ENCODE data around the gene PAK1IP1.

The PAK1IP1 gene

GRCh38 chr6:10721850-10722569 lies 27.2 kb downstream of the PAK1IP1 start:
- H3K27ac ChIP-seq (ENCODE audit: low read depth, low read length) = peak overlapping the region; percentile 64
- H3K4me1 ChIP-seq (ENCODE audit: control insufficient read depth, low read length) = peaks cover 38% of the 10 kb centered on the region
- no peak for TF ChIP-seq EZH2phosphoT487 (IDR thresholded peaks at IDR 0.05; ENCODE audit: borderline replicate concordance, low read length)
- H3K36me3 ChIP-seq (ENCODE audit: control insufficient read depth, low read length) = peaks cover 23% of the 10 kb centered on the region
- no peaks in the 10 kb centered on the region for H3K27me3 ChIP-seq (ENCODE audit: control insufficient read depth, low read length)
- no peaks in the 10 kb centered on the region for H4K20me1 ChIP-seq (ENCODE audit: control insufficient read depth, insufficient read depth, low read depth, low read length)
- peak overlapping the region; percentile 83 for H3K4me2 ChIP-seq (ENCODE audit: low read length)
- H3K4me3 ChIP-seq (ENCODE audit: low read length) = peak overlapping the region; percentile 87
- peaks cover 12% of the 10 kb centered on the region for H3F3A ChIP-seq (ENCODE audit: control insufficient read depth, insufficient read depth)
- no peaks in the 10 kb centered on the region for H3K9me2 ChIP-seq (replicated peaks; ENCODE audit: control insufficient read depth, low read length)
- H3K79me2 ChIP-seq (ENCODE audit: control insufficient read depth, low read length) = peaks cover 29% of the 10 kb centered on the region
- H3K9me3 ChIP-seq (ENCODE audit: control insufficient read depth, insufficient read depth, low read length) = peaks cover 27% of the 10 kb centered on the region

GRCh38 chr6:10722570-10722819 lies 27.7 kb downstream of the PAK1IP1 start:
- H4K20me1 ChIP-seq (ENCODE audit: control insufficient read depth, insufficient read depth, low read depth, low read length) = no peaks in the 10 kb centered on the region
- H3K79me2 ChIP-seq (ENCODE audit: control insufficient read depth, low read length) = peaks cover 29% of the 10 kb centered on the region
- H3K4me2 ChIP-seq (ENCODE audit: low read length) = peak overlapping the region; percentile 83
- H3K9me2 ChIP-seq (replicated peaks; ENCODE audit: control insufficient read depth, low read length) = no peaks in the 10 kb centered on the region
- peaks cover 9% of the 10 kb centered on the region for H3F3A ChIP-seq (ENCODE audit: control insufficient read depth, insufficient read depth)
- H3K27me3 ChIP-seq (ENCODE audit: control insufficient read depth, low read length) = no peaks in the 10 kb centered on the region
- peaks cover 27% of the 10 kb centered on the region for H3K9me3 ChIP-seq (ENCODE audit: control insufficient read depth, insufficient read depth, low read length)
- TF ChIP-seq, protein P1, sequence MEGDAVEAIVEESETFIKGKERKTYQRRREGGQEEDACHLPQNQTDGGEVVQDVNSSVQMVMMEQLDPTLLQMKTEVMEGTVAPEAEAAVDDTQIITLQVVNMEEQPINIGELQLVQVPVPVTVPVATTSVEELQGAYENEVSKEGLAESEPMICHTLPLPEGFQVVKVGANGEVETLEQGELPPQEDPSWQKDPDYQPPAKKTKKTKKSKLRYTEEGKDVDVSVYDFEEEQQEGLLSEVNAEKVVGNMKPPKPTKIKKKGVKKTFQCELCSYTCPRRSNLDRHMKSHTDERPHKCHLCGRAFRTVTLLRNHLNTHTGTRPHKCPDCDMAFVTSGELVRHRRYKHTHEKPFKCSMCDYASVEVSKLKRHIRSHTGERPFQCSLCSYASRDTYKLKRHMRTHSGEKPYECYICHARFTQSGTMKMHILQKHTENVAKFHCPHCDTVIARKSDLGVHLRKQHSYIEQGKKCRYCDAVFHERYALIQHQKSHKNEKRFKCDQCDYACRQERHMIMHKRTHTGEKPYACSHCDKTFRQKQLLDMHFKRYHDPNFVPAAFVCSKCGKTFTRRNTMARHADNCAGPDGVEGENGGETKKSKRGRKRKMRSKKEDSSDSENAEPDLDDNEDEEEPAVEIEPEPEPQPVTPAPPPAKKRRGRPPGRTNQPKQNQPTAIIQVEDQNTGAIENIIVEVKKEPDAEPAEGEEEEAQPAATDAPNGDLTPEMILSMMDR (IDR thresholded peaks at IDR 0.05; ENCODE audit: low read depth, low read length, poor library complexity, severe bottlenecking) = no peak
- TF ChIP-seq EZH2phosphoT487 (IDR thresholded peaks at IDR 0.05; ENCODE audit: borderline replicate concordance, low read length) = no peak
- H3K27ac ChIP-seq (ENCODE audit: low read depth, low read length) = peak overlapping the region; percentile 64
- peak overlapping the region; percentile 87 for H3K4me3 ChIP-seq (ENCODE audit: low read length)
- H3K36me3 ChIP-seq (ENCODE audit: control insufficient read depth, low read length) = peaks cover 23% of the 10 kb centered on the region
- peaks cover 38% of the 10 kb centered on the region for H3K4me1 ChIP-seq (ENCODE audit: control insufficient read depth, low read length)

DNA sequence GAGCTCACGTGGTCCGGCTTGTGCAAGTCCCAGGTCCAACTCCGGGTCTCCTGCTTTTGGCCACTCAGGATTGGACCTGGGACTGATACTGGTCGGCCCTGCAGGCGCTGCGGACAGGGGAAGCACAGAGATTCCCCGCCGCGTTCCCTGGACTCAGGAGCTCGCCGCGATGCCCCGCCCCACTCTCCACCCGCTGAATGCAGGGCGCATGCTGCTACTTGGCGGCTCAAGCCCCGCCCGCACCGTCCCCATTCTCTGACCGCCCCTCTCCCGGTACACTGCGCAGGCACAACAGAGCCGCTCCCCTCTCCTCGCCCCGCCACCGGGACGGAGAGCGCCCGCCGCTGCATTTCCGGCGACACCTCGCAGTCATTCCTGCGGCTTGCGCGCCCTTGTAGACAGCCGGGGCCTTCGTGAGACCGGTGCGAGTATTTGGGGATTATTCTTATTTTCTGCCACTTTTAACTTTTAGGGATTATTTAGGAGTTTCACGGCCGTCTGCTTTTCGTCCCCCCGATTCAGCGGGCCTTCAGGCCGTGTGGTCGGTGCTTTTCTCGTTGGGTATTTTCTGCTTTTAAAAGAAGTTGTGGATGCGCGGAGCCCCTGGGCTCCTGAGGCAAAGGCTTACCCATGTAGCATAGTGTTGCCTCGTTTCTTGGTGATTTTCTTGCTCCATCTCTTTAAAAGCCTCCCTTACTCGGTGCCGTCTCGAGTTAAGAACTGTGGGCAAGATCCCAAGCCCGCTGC lies 28.2 kb downstream of the PAK1IP1 start, which contains the start of gene TMEM14C:
TSS of gene TMEM14C (plus strand) at position 251 of the 747 bp plus-strand sequence. CDS start 1,544 bp downstream, outside the sequence.
- no peak for TF ChIP-seq EZH2phosphoT487 (IDR thresholded peaks at IDR 0.05; ENCODE audit: borderline replicate concordance, low read length)
- TF ChIP-seq, protein P1 (IDR thresholded peaks at IDR 0.05; ENCODE audit: low read depth, low read length, poor library complexity, severe bottlenecking) = no peak

GRCh38 chr6:10723567-10723881 lies 28.8 kb downstream of the PAK1IP1 start:
- Histone ChIP-seq H3K79me2 (ENCODE audit: control insufficient read depth, low read length) (peaks cover 29% of the 10 kb centered on the region), H3K36me3 (ENCODE audit: control insufficient read depth, low read length) (peaks cover 23% of the 10 kb centered on the region), H3K4me2 (ENCODE audit: low read length) (peak overlapping the region; percentile 83), H3K27ac (ENCODE audit: low read depth, low read length) (peak overlapping the region; percentile 64), H4K20me1 (ENCODE audit: control insufficient read depth, insufficient read depth, low read depth, low read length) (no peaks in the 10 kb centered on the region), H3K4me3 (ENCODE audit: low read length) (peak overlapping the region; percentile 87), H3K9me3 (ENCODE audit: control insufficient read depth, insufficient read depth, low read length) (peaks cover 17% of the 10 kb centered on the region), H3K9me2 (replicated peaks; ENCODE audit: control insufficient read depth, low read length) (no peaks in the 10 kb centered on the region), H3K27me3 (ENCODE audit: control insufficient read depth, low read length) (no peaks in the 10 kb centered on the region), H3F3A (ENCODE audit: control insufficient read depth, insufficient read depth) (peaks cover 9% of the 10 kb centered on the region), H3K4me1 (ENCODE audit: control insufficient read depth, low read length) (peaks cover 38% of the 10 kb centered on the region)
- no peak for TF ChIP-seq EZH2phosphoT487 (IDR thresholded peaks at IDR 0.05; ENCODE audit: borderline replicate concordance, low read length)
- TF ChIP-seq, protein P1 (IDR thresholded peaks at IDR 0.05; ENCODE audit: low read depth, low read length, poor library complexity, severe bottlenecking) = no peak

More for the DNA sequence above, 28.2 kb downstream of the PAK1IP1 start, which contains the start of gene TMEM14C:
- Histone ChIP-seq H3K27me3 (ENCODE audit: control insufficient read depth, low read length) (no peaks in the 10 kb centered on the region), H3K4me3 (ENCODE audit: low read length) (peak within 1 kb of the TSS; percentile 87), H4K20me1 (ENCODE audit: control insufficient read depth, insufficient read depth, low read depth, low read length) (no peaks in the 10 kb centered on the region), H3K9me3 (ENCODE audit: control insufficient read depth, insufficient read depth, low read length) (peaks cover 23% of the 10 kb centered on the region), H3F3A (ENCODE audit: control insufficient read depth, insufficient read depth) (peaks cover 9% of the 10 kb centered on the region), H3K36me3 (ENCODE audit: control insufficient read depth, low read length) (peaks cover 26% of the 10 kb centered on the region), H3K4me2 (ENCODE audit: low read length) (peak within 1 kb of the TSS; percentile 83), H3K4me1 (ENCODE audit: control insufficient read depth, low read length) (peaks cover 38% of the 10 kb centered on the region), H3K9me2 (replicated peaks; ENCODE audit: control insufficient read depth, low read length) (no peaks in the 10 kb centered on the region), H3K79me2 (ENCODE audit: control insufficient read depth, low read length) (peaks cover 29% of the 10 kb centered on the region), H3K27ac (ENCODE audit: low read depth, low read length) (peak within 1 kb of the TSS; percentile 64)
